Endothelial cell of umbilical vein (primary cell): Measurements from ENCODE around the gene PGA5. TPM values are rescaled to one million over a fixed set of nuclear protein-coding genes. Genes with fewer than 3 reads are reported as not detected.

Experiments used
- BruUV-seq: library from RNA; stranded (reverse); fragments of 400-500 nt; replicated peaks from 2 replicates; lab custom pipeline; 2021; lab: Mats Ljungman, UMichigan
- CTCF ChIA-PET: fragments of 300-600, 350-600 bp; sonication (Branson Sonifier 250); formaldehyde crosslinking; loops from one replicate; lab custom pipeline; 2021; ENCODE audit warnings: antibody characterized with exemption, inconsistent platforms; lab: Charles Lee
- POLR2A ChIA-PET: fragments of 300-600, 350-600 bp; sonication (Branson Sonifier 250); formaldehyde crosslinking; loops from one replicate; lab custom pipeline; 2021; ENCODE audit warnings: antibody characterized with exemption, inconsistent platforms; lab: Charles Lee
- DNase-seq: peaks from one replicate; pipeline ENCODE4 v3.0.0-alpha.2; 2011; ENCODE audit warnings: low read depth, low spot score
- FAIRE-seq: peaks from 2 replicates; lab custom pipeline; 2011; peaks lifted over from hg19 to GRCh38; lab: Jason Lieb, UNC
- H2AFZ ChIP-seq: 2 replicates; pipeline ENCODE4 v1.6.0; 2012; ENCODE audit warnings: low read depth, low read length, control low read depth, inconsistent platforms
- H3K27ac ChIP-seq: 2 replicates; pipeline ENCODE4 v1.5.1; 2011; ENCODE audit warnings: low read depth, mild to moderate bottlenecking, control low read depth, low read length, moderate library complexity; ENCODE audit not compliant: insufficient read depth
- H3K27me3 ChIP-seq, 2 experiments: 2 replicates each; pipeline versions ENCODE4 v1.6.0 to v1.6.1; 2011; ENCODE audit warnings: low read length in 2 of 2, mixed read lengths in 1 of 2; ENCODE audit not compliant: control insufficient read depth in 2 of 2, insufficient read depth in 2 of 2
- H3K36me3 ChIP-seq, 2 experiments: 2 replicates in 1 of 2; 3 replicates in 1 of 2; pipeline ENCODE4 v1.5.1; 2011; ENCODE audit warnings: low read length in 2 of 2, mild to moderate bottlenecking in 1 of 2, moderate library complexity in 1 of 2; ENCODE audit not compliant: control insufficient read depth in 2 of 2, insufficient read depth in 2 of 2; ENCODE audit errors: extremely low read depth in 1 of 2
- H3K4me1 ChIP-seq: 3 replicates; pipeline ENCODE4 v1.5.1; 2011; ENCODE audit warnings: mild to moderate bottlenecking, low read length; ENCODE audit not compliant: control insufficient read depth, insufficient read depth; ENCODE audit errors: extremely low read depth
- H3K4me2 ChIP-seq: 2 replicates; pipeline ENCODE4 v1.6.1; 2011; ENCODE audit warnings: low read length, control low read depth, mixed read lengths; ENCODE audit not compliant: insufficient read depth
- H3K4me3 ChIP-seq, 3 experiments: fragments of 200-600 bp in 1 of 3; sonication (generic), shearing (Covaris generic) in 1 of 3; replicated peaks in 1 of 3; 2 replicates each; pipeline ENCODE4 v1.5.1; 2011 to 2016; ENCODE audit warnings: control low read depth in 3 of 3, low read length in 3 of 3, mild to moderate bottlenecking in 2 of 3, inconsistent platforms in 1 of 3, low read depth in 1 of 3, moderate library complexity in 1 of 3; ENCODE audit not compliant: insufficient read depth in 1 of 3
- H3K79me2 ChIP-seq: 2 replicates; pipeline ENCODE4 v1.6.0; 2012; ENCODE audit warnings: low read length, inconsistent platforms; ENCODE audit not compliant: control insufficient read depth, insufficient read depth
- H3K9ac ChIP-seq: replicated peaks from 2 replicates; pipeline ENCODE3; 2011; ENCODE audit warnings: low read length, control low read depth; ENCODE audit not compliant: insufficient read depth; ENCODE audit errors: extremely low read depth
- H3K9me1 ChIP-seq: replicated peaks from 3 replicates; pipeline ENCODE4 v1.6.0; 2011; ENCODE audit warnings: mild to moderate bottlenecking, low read length; ENCODE audit not compliant: control insufficient read depth, insufficient read depth; ENCODE audit errors: extremely low read depth
- H3K9me3 ChIP-seq: replicated peaks from 2 replicates; pipeline ENCODE4 v1.5.1; 2012; ENCODE audit warnings: low read length, inconsistent platforms; ENCODE audit not compliant: control insufficient read depth, insufficient read depth
- H4K20me1 ChIP-seq: replicated peaks from 2 replicates; pipeline ENCODE3; 2011; ENCODE audit warnings: mild to moderate bottlenecking, low read length; ENCODE audit not compliant: control insufficient read depth, insufficient read depth; ENCODE audit errors: extremely low read depth
- EZH2 ChIP-seq: IDR thresholded peaks from 2 replicates; pipeline ENCODE4 v1.6.1; 2012; ENCODE audit warnings: borderline replicate concordance, low read depth, mild to moderate bottlenecking, moderate library complexity, low read length, inconsistent platforms; ENCODE audit not compliant: severe bottlenecking
- FOS ChIP-seq: IDR thresholded peaks from 2 replicates; pipeline ENCODE4 v1.6.1; 2011; ENCODE audit warnings: mild to moderate bottlenecking, low read length, moderate library complexity, borderline replicate concordance; ENCODE audit not compliant: insufficient read depth
- GATA2 ChIP-seq: IDR thresholded peaks from 2 replicates; pipeline ENCODE4 v1.7.0; 2011; ENCODE audit warnings: low read depth, mild to moderate bottlenecking, moderate library complexity, mixed read lengths, low read length; ENCODE audit not compliant: insufficient read length, insufficient read depth
- JUN ChIP-seq: IDR thresholded peaks from 2 replicates; pipeline ENCODE4 v1.6.1; 2011; ENCODE audit warnings: borderline replicate concordance, low read depth; ENCODE audit not compliant: insufficient read length, insufficient read depth
- MYC ChIP-seq: IDR thresholded peaks from one replicate; pipeline ENCODE4 v1.6.1; 2011; ENCODE audit warnings: mild to moderate bottlenecking, low read depth, low read length
- POLR2A ChIP-seq: IDR thresholded peaks from 2 replicates; pipeline ENCODE4 v1.6.1; 2012; ENCODE audit warnings: low read depth, mild to moderate bottlenecking, control low read depth, low read length
- POLR2AphosphoS5 ChIP-seq: IDR thresholded peaks from 2 replicates; pipeline ENCODE4 v1.6.1; 2012; ENCODE audit warnings: low read depth, mild to moderate bottlenecking, control low read depth, low read length, moderate library complexity; ENCODE audit not compliant: insufficient read depth
- dilution Hi-C: fragments of 300-500 bp; cut with MboI; formaldehyde crosslinking; loops from one replicate; pipeline ENCODE4 v1.15.0; 2019; ENCODE audit warnings: low sequenced_read_pairs; ENCODE audit not compliant: extremely low pct_ligation_motif_present
- intact Hi-C: fragments of 100-400 bp; cut with micrococcal nuclease; formaldehyde crosslinking; loops from one replicate; pipeline ENCODE4 v1.10.0; 2022
- polyA plus RNA-seq, 4 experiments: library from polyadenylated mRNA; depleted of rRNA in 3 of 4; stranded (reverse) in 3 of 4; unstranded in 1 of 4; fragments of >200 nt; gene quantifications; 2 replicates each; pipeline versions ENCODE4 v1.2.1 to v1.2.3, GENCODE V29; 2011 to 2012; ENCODE audit warnings: missing spikeins in 1 of 4
- total RNA-seq: library from RNA; stranded (reverse); gene quantifications from 2 replicates; pipeline ENCODE4 v1.2.3, GENCODE V29; 2021
- TF ChIP-seq, protein P1 (sequence below), 2 donors: IDR thresholded peaks; 1 replicate in 1 of 2; 2 replicates in 1 of 2; pipeline ENCODE4 v1.5.1; 2011; ENCODE audit warnings: low read length in 2 of 2, mild to moderate bottlenecking in 2 of 2, moderate library complexity in 2 of 2, control low read depth in 1 of 2, inconsistent platforms in 1 of 2, low read depth in 1 of 2; ENCODE audit not compliant: insufficient read depth in 1 of 2; ENCODE audit errors: extremely low read depth in 1 of 2
- TF ChIP-seq, protein P2 (sequence below): IDR thresholded peaks from 2 replicates; pipeline ENCODE4 v1.6.1; 2011; ENCODE audit not compliant: insufficient read depth, insufficient read length

The PGA5 gene
- total and polyA plus RNA-seq, 2 donors (not counting 3 experiments of a cell fraction or from before 2014, with no cell fraction given), result not detected

DNA sequence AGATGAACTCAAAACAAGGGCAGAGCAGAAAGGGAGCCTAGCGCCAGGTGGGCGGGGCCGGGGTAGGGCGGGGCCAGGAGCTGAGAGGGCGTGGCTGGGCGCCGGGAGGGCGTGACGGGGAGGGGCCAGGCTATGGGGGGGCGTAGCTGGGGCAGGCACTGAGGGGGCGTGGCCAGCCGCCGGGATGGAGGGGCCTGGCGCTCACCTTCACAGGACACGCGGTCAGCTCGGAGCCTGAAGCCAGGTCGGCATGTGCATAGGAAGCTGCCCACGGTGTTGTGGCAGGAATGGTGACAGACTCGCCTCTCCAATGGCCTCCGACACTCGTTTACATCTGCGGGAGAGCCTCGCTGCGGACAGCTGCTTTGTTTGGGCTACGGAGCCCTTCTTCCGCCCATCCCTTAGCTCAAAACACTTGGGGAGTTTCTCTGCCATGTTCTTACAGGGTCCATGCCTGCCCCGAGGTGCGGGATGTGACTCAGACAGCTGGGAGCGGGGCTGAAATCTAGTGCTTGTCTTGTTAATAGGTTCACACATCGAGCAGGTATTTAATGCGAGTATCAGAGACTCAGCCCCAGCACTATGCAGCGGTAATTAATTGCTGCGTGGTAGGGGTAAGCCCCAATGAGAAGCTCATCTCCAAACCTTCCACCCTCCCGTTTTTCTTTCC, 40.7 kb downstream of the PGA5 start:
- intact Hi-C loops, result loop anchor here (1.0 kb wide), 1 partner anchor 27 kb away; no protein-coding TSS in a partner anchor
- Histone ChIP-seq H2AFZ (peak overlapping the region; percentile 67), H3K4me1 (no peaks in the 10 kb centered on the region), H3K36me3 (no peaks in the 10 kb centered on the region), H3K9me3 (no peaks in the 10 kb centered on the region), H3K27ac (no peak overlapping the region), H3K9me1 (no peaks in the 10 kb centered on the region), H3K79me2 (no peaks in the 10 kb centered on the region), H3K4me2 (no peak overlapping the region), H3K27me3 (peaks cover 0 to 3% of the 10 kb centered on the region in 2 experiments), H3K4me3 (no peak overlapping the region), H3K9ac (no peak overlapping the region), H4K20me1 (no peaks in the 10 kb centered on the region)
- FAIRE-seq (peak; percentile 67), DNase-seq (peak; percentile 46)
- ChIA-PET POLR2A (interaction anchor here (0.5 kb wide), 1 partner anchor 392 kb away, joined by 4 read pairs; no protein-coding TSS in a partner anchor), CTCF (interaction anchor here (1.0 to 1.1 kb wide), 2 partner anchors 13 to 17 kb away, joined by 3 to 5 read pairs; partner anchors contain the start of gene VWCE)
- no TSS peak for BruUV-seq
- dilution Hi-C loops, result no loop called here
- TF ChIP-seq GATA2, result no peak

DNA sequence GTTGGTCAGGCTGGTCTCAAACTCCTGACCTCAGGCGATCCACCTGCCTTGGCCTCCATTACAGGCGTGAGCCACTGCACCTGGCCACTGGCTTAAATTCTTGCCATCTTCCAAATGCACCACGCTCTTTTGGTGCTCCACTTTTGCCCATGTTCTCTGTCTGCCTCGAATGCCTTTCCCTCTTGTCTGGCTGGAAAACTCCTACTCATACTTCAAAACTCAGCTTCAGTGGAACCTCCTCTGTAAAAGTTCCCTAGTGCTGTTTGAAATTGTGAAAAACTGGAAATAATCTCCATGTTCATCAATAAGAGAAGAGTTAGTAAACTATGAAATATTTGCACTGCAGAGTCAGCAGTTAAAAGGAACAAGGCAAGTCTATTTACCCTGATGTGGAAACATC, 42.6 kb downstream of the PGA5 start:
- Histone ChIP-seq H2AFZ (no peak overlapping the region), H3K9me1 (no peaks in the 10 kb centered on the region), H3K27me3 (peaks cover 0 to 2% of the 10 kb centered on the region in 2 experiments), H3K36me3 (no peaks in the 10 kb centered on the region), H3K4me3 (no peak overlapping the region), H3K9ac (no peak overlapping the region), H3K79me2 (no peaks in the 10 kb centered on the region), H4K20me1 (no peaks in the 10 kb centered on the region), H3K4me1 (no peaks in the 10 kb centered on the region), H3K27ac (no peak overlapping the region), H3K9me3 (no peaks in the 10 kb centered on the region), H3K4me2 (no peak overlapping the region)
- dilution Hi-C loops, result no loop called here
- intact Hi-C loops, result no loop called here
- POLR2A ChIA-PET, result no interaction called here
- CTCF ChIA-PET, result interaction anchor here (1.2 kb wide), 1 partner anchor 9 kb away, joined by 3 read pairs; no protein-coding TSS in a partner anchor
- TF ChIP-seq POLR2A, result no peak
- no peak for TF ChIP-seq JUN
- no peak for TF ChIP-seq MYC
- TF ChIP-seq POLR2AphosphoS5, result no peak
- TF ChIP-seq GATA2, result no peak
- TF ChIP-seq, protein P1, sequence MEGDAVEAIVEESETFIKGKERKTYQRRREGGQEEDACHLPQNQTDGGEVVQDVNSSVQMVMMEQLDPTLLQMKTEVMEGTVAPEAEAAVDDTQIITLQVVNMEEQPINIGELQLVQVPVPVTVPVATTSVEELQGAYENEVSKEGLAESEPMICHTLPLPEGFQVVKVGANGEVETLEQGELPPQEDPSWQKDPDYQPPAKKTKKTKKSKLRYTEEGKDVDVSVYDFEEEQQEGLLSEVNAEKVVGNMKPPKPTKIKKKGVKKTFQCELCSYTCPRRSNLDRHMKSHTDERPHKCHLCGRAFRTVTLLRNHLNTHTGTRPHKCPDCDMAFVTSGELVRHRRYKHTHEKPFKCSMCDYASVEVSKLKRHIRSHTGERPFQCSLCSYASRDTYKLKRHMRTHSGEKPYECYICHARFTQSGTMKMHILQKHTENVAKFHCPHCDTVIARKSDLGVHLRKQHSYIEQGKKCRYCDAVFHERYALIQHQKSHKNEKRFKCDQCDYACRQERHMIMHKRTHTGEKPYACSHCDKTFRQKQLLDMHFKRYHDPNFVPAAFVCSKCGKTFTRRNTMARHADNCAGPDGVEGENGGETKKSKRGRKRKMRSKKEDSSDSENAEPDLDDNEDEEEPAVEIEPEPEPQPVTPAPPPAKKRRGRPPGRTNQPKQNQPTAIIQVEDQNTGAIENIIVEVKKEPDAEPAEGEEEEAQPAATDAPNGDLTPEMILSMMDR (IDR thresholded peaks at IDR 0.05; ENCODE audit: extremely low read depth in 1 of 2, insufficient read depth in 1 of 2, low read depth in 1 of 2, low read length in 2 of 2), result no peak
- TF ChIP-seq, protein P2, sequence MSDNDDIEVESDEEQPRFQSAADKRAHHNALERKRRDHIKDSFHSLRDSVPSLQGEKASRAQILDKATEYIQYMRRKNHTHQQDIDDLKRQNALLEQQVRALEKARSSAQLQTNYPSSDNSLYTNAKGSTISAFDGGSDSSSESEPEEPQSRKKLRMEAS, result no peak
- TF ChIP-seq EZH2, result no peak
- no peak for TF ChIP-seq FOS
- FAIRE-seq, result no peak
- no peak for DNase-seq
- BruUV-seq, result no TSS peak
